ENCODE measurements around the gene PTPN7.

- TF ChIP-seq POLR2A (IDR thresholded peaks at IDR 0.05) (no peak), CTCF (IDR thresholded peaks at IDR 0.05) (no peak)
These were observed 46.6 kb downstream of the PTPN7 start for GRCh38 chr1:202113690-202114300.
